GM18499 (cell line): ENCODE data around the gene STK17A.
"Not testable (repeated sequence)": the region's sequence is repeated elsewhere in the genome, so short reads cannot be mapped to it uniquely, and the experiment has no call there.

ENCODE experiments used
- ATAC-seq: cut with Tn5 transposase; IDR thresholded peaks from one replicate; pipeline ENCODE4 v1.9.1; 2021; ENCODE audit warnings: moderate number of reproducible peaks; ENCODE audit not compliant: insufficient read depth, unreplicated experiment

STK17A gene

DNA sequence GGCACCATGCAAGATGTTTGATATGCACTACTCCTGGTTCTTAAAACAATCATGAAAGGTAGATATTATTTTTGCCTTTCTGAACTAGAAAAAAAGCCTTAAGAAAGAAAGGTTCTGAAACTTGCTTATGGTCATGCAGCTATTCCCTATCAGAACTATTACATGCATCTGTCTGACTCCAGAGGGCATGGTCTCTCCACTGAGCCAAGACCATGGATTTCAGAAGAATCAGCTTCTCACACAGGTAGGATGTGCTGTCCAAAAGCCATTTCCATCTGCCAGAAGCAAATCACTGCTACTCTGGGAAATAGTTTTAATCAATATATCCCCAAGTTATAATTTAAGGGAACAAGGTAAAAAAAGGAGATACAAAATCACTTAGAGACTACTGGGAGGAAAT, 69.5 kb downstream of the STK17A start:
- no peak for ATAC-seq

DNA sequence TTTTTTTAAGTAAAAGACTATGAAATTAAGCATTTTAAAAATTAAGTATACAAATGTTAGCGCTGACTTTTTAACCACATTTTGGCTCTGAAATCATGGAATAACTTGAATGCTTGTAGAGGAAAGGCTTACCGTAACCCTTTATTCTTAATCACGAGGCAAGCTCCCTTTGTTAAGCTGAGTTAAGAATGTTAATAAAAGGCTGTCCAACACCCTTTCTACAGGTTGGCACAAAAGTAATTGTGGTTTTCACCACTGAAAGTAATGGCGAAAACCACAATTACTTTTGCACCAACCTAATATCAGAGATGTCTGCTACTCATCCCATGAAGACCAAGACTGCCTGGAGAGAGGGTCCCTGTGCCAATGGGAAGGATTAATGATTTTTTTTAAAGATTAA, 70.6 kb downstream of the STK17A start:
- ATAC-seq: no peak

DNA sequence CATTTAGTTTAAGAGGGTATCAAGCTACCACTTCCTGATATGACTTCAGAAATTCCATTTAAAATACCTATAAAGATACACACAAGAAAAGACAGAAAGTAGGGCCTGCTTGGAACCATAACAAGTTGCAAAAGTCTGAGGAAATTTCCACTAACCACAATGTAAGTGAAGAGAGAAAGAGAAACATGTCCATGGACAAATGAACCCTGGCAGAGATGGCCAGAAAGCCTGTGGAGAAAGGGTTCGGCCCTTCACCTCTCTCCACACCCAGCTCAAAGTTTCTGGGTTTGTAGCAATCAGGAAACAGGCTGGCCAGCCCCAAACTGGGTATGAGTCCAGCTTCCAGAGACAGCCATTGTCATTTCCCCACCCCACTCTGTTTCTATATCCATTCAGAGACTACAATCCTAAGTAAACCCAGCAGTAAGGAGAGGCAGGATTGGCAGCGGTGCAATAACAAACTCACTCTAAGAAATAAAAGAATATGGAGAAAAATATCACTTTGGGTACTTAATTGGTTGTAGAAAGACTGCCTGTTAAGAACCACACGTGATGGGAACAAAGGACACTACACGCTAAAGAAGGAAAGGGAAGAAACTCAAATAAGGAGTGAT, 71.1 kb downstream of the STK17A start:
- no peak for ATAC-seq

DNA sequence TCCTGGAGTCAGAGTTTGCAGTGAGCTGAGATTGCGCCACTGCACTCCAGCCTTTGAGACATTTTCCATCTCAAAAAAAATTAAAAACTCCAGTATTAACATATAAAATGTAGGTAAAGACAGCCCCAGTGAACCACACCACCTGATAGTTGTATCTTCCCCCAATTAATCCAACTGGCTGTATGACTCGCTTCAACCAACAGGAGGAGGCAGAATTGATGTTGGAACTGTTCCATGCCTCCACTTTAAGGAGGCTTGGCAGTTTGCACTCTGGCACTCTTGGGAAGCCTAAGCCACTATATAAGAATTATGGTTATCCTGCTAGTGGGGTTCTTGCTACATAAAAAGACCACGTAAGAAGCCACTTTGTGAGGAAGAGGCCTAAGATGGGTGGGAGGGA, 72.7 kb downstream of the STK17A start:
- ATAC-seq: no peak

DNA sequence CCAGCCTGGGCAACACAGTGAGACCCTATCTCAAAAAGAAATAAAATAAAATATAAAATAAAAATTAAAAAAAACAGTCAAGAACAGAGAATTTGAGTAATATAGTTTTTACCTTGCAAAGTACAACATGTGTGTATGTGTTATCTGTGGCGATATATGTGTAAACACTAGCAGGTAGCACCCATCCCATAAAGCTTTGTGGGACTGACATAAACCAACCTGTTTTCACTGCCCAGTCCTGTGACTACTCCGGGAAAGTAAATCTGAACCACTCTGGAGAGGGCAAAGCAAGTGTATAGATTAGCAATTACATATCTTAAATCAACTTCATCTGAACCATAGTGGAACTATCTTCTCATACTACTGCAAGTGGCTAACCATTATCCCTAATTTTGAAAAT, 74.1 kb downstream of the STK17A start:
- ATAC-seq: no peak

DNA sequence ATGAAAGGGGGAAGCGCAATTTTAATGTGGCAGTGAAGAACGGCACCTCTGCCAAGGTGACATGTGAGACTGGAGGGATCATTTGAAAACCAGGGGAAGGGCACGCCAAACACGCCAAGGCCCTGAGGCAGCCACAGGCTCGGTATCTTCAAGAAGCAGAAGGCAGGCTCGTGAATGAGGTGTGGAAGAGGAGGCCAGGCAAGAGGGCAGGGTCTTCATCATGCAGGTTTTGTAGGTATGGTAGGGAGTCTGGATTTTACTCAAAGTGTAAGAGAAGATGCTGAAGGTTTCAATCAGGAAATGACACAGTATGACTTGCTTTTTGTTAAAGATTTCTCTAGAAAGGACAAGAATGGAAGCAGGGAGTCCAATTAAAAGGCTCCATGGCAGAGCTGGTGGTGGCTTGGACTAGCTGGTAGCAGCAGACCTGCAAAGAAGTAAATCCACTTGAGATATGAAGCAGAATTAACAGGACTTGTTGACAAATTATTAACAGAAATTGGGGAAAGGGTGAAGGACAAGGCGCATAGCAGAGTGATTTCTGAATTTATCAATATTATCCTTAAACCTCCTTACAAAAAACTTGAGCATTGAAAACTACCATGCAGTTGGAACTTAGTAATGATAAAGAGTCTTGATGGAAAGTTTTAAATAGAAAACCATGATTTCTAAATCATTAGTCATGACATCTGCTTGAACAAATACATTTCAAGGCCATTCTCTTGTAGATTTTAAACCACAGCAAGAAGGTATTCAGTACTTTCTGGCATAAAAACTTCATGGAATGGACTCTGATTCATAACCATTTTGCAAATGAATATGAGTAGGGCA, 76.0 kb downstream of the STK17A start:
- ATAC-seq: peak; percentile 41

DNA sequence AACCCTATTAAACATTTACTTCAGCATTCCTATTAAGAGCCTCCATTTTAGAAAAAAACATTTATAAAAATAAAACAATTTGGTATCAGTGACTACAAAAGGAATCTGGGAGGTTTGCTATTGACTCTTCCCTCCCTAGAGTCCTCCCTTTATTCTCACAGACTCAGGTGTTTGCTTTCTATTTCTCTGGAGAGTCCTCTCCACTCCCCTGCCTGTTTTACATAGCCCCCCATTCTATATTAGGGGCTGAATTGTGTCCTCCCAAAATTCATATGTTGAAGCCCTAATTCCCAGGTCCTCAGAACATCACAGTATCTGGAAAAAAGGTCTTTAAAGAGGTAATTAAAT, 76.6 kb downstream of the STK17A start:
- ATAC-seq: no peak

DNA sequence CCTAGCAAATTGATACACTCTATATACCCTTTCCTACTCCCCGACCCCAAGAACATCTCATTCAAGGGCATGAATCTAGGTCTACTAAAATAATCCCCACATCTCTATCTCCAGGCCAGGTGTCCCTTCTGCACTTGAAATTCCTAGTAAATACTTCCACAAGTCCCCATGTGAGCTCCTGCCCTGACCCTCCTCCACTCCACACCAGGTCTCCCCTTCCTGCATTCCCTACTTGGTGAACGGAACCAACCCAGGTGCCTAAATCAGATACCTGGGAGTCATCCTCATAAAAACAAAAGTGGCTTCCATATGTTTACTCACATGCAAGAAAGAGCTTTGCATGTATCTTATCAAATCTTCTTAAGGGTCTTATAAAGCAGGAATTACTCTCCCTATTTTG, 77.2 kb downstream of the STK17A start:
- no peak for ATAC-seq

DNA sequence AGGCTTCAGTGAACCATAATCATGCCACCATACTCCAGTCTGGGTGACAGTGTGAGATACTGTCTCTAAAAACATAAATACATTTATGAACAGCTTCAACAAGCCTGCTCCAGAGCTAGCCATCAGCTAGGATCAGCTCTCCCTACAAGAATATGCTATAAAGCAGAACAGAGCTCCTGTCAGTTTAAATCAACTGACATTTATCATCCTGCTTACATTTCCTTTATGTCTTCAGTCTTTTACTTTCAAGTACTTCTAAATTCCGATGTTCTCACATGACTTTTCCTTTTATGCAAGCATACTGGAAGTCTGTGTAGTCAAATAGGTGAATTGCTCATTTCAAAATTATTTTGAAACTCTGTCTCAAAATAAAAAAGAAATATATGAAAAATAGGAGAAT, 81.8 kb downstream of the STK17A start:
- no peak for ATAC-seq

DNA sequence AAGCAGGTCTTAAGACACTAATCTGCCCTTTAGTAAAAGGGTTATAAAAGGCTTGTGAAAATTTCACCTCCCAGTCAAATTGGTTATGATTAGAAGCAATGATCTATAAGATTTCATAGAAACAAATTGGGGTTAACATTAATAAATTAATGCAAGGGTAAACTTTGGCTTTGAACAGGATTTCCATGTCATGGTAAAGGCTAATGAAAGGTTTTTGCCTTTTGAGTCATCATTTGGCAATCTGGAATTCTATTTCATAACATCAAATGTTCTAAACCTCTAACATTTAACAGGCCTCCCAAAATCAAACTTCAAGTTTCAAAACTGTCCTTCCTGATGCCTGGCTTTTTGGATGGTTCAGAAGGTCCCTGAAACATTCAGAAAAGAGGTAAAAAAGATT, 84.0 kb downstream of the STK17A start:
- no peak for ATAC-seq

DNA sequence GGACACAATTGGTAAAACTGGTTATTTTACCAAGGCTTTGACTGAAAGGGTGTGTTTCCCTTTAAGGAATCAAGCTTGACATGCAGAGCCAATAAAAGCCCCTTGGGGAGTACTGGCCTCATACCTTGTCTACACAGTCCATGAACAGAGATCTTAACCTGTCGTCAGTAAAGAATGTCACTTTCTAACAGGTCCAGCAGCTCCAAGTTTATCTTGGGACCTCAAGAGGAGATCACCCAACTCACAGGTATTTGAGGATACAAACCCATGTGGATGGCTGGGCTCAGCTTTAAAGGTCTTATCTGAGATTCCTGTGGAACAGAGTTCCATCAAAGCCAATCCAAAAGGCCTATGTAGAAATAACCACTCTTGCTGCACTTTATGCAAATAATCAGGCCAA, 85.1 kb downstream of the STK17A start:
- no peak for ATAC-seq

DNA sequence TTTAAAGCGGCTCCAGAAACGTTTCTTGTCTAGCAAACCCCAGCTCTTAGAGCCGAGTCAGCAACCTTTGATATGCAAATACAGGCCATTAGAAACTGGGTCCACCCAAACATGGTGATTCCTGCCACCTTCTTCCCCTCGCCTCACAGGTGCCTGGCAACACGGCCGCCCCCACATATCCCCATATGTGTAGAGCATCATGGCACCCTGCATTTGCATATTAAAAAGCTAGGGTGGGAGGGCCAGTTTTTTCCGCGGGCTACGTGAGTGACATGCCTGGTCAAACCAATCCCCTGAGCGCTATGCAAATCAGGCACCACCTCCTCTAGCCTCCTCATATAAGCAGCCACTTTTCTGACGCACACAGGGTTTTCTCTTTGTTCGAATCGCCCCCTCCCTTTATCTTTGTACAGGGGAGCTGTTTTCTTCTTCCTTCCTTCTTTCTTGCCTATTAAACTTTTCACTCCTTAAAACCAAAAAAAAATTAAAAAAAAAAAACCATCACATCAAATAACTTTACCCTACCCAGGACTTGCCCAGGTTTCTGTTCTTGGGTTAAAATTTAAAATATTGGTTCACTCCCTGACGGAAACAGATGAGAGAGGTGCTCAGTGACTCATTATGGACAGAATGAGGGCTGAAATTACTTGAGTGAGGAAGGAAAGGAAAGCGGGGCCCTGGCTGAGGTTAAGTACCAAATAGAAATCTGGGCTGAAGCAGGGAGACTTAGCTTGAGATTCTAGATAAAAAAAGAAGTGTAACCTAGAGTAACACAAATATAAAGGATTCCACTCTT, 86.6 kb downstream of the STK17A start:
- ATAC-seq: no peak

DNA sequence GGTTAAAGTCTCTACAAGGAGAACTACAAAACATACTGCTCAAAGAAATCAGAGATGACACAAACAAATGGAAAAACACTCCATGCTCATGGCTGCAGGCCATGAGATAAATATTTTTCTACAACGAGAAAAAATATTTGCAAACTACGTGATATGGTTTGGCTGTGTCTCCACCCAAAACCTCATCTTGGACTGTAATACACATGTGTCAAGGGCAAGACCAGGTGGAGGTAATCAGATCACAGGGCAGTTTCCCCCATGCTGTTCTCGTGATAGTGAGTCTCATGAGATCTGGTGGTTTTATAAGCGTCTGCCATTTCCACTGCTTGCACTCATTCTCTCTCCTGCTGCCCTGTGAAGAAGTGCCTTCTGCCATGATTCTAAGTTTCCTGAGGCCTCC, 88.6 kb downstream of the STK17A start:
- ATAC-seq: no peak

DNA sequence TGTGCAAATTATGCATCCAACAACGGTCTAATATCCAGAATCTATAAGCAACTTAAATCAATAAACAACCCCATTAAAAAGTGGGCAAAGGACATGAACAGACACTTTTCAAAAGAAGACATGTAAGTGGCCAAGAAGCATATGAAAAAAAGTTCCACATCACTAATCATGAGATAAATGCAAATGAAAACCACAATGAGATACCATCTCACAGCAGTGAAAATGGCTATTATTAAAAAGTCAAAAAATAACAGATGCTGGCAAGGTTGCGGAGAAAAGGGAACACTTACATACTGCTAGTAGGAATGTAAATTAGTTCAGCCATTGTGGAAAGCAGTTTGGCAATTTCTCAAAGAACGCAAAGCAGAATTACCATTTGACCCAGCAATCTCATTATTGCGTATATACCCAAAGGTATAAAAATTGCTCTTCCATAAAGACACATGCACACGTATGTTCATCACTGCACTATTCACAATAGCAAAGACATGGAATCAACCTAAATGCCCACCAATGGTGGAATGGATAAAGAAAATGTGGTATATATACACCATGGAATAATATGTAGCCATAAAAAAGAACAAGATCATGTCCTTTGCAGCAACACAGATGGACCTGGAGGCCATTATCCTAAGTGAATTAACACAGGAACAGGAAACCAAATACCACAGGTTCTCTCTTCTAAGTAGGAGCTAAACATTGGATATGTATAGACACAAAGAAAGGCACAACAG, 90.5 kb downstream of the STK17A start:
- ATAC-seq: not testable (repeated sequence)

DNA sequence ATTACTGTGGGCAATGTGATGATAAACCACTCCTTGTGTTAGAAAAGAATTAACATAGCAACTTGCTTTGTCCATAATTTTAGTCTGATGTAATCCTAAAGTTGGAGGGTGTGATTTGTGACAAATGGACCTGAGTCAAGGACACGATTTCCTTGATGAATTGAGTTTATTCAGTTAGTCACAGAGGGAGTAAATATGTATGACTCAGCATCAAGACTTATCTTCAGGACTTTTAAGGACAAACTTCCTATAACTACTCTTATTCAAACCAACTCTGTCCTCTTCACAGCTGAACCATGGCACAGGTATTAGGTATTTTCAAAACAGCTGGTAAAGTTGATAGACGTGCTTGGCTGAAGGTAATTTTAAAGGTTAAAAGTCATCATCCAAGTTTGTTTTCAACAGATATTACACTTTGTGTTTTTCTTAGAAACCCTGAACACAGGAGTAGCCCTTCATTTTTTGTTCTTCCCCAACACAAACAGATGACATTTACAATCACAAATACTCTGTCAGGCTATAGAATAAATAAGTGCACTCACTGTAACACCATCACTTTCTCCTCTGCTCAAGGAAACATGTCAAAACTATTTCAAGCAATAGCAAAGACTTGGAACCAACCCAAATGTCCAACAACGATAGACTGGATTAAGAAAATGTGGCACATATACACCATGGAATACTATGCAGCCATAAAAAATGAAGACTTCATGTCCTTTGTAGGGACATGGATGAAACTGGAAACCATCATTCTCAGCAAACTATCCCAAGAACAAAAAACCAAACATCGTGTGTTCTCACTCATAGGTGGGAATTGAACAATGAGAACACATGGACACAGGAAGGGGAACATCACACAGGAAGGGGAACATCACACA, 91.9 kb downstream of the STK17A start:
- no peak for ATAC-seq
